Measurements from ENCODE around the gene PIGN.

DNA sequence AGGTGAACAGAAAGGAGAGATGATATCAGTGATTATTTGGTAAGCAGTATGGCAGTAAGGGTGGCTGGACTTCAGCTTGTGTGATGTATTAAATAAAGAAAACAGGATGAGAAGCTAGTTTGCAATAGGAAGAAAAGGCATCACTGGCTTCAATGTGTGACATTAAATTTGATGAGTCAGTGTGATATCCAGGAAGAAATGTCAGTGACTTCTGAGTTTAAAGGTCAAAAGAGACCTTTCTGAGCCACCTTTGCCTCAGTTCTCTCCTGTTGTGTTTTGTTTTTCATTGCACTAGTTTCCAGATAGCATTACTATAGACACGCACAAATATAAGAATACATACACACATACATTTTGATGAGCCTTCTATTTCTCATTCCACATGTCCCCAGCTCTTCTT lies 105.6 kb downstream of the PIGN start:
- TF ChIP-seq, protein P1, sequence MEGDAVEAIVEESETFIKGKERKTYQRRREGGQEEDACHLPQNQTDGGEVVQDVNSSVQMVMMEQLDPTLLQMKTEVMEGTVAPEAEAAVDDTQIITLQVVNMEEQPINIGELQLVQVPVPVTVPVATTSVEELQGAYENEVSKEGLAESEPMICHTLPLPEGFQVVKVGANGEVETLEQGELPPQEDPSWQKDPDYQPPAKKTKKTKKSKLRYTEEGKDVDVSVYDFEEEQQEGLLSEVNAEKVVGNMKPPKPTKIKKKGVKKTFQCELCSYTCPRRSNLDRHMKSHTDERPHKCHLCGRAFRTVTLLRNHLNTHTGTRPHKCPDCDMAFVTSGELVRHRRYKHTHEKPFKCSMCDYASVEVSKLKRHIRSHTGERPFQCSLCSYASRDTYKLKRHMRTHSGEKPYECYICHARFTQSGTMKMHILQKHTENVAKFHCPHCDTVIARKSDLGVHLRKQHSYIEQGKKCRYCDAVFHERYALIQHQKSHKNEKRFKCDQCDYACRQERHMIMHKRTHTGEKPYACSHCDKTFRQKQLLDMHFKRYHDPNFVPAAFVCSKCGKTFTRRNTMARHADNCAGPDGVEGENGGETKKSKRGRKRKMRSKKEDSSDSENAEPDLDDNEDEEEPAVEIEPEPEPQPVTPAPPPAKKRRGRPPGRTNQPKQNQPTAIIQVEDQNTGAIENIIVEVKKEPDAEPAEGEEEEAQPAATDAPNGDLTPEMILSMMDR (IDR thresholded peaks at IDR 0.05): no peak
- TF ChIP-seq POLR2AphosphoS5 (IDR thresholded peaks at IDR 0.05; ENCODE audit: low read depth, low read length): no peak
